Suprapubic skin (tissue), 3 donors: Measurements from ENCODE around the gene B3GLCT.

ENCODE experiments used
- EP300 ChIP-seq: sonication (generic); formaldehyde crosslinking; IDR thresholded peaks from one replicate; pipeline ENCODE4 v1.6.1; 2017; ENCODE audit warnings: antibody characterized with exemption
- TF ChIP-seq, protein P1 (sequence below), 2 donors: fragments of 200-600 bp in 1 of 2; fragments of 450-650 bp in 1 of 2; sonication (generic) in 1 of 2; IDR thresholded peaks; one replicate each; pipeline ENCODE4 v1.5.1; 2016 to 2019; ENCODE audit warnings: antibody characterized with exemption in 2 of 2, mild to moderate bottlenecking in 1 of 2, moderate library complexity in 1 of 2

DNA sequence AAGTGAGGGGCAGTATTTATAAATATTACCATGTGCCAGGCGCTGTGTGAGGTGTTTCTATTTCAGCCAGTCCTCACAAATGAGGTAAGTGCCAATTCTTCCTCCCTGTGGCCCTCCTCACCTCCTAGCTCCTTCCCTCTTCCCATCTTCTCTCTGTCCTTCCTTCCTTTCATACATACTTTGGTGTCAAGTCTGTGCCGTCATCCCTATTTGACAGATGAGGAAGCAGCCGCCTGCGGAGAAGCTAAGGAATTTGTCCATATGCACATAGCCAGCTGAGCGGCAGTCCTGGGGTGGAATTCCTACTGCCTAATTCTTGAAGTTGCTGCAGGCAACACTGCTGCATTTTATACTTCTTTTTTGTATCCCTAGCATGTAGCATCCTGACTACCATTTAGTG, 150.8 kb downstream of the B3GLCT start:
- TF ChIP-seq, protein P1, sequence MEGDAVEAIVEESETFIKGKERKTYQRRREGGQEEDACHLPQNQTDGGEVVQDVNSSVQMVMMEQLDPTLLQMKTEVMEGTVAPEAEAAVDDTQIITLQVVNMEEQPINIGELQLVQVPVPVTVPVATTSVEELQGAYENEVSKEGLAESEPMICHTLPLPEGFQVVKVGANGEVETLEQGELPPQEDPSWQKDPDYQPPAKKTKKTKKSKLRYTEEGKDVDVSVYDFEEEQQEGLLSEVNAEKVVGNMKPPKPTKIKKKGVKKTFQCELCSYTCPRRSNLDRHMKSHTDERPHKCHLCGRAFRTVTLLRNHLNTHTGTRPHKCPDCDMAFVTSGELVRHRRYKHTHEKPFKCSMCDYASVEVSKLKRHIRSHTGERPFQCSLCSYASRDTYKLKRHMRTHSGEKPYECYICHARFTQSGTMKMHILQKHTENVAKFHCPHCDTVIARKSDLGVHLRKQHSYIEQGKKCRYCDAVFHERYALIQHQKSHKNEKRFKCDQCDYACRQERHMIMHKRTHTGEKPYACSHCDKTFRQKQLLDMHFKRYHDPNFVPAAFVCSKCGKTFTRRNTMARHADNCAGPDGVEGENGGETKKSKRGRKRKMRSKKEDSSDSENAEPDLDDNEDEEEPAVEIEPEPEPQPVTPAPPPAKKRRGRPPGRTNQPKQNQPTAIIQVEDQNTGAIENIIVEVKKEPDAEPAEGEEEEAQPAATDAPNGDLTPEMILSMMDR (IDR thresholded peaks at IDR 0.05): no peak
- no peak for TF ChIP-seq EP300
